Endothelial cell of coronary artery (primary cell): ENCODE data around the gene TM9SF1. TPM values are rescaled to one million over a fixed set of nuclear protein-coding genes. Genes with fewer than 3 reads are reported as not detected.

Source experiments
- total RNA-seq: library from RNA; depleted of rRNA; stranded (reverse); fragments of >200 nt; gene quantifications from 2 replicates; pipeline ENCODE4 v1.2.3, GENCODE V29; 2014

The TM9SF1 gene, protein sequence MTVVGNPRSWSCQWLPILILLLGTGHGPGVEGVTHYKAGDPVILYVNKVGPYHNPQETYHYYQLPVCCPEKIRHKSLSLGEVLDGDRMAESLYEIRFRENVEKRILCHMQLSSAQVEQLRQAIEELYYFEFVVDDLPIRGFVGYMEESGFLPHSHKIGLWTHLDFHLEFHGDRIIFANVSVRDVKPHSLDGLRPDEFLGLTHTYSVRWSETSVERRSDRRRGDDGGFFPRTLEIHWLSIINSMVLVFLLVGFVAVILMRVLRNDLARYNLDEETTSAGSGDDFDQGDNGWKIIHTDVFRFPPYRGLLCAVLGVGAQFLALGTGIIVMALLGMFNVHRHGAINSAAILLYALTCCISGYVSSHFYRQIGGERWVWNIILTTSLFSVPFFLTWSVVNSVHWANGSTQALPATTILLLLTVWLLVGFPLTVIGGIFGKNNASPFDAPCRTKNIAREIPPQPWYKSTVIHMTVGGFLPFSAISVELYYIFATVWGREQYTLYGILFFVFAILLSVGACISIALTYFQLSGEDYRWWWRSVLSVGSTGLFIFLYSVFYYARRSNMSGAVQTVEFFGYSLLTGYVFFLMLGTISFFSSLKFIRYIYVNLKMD
- total RNA-seq: 38.6 and 53.6 TPM in 2 replicates

DNA sequence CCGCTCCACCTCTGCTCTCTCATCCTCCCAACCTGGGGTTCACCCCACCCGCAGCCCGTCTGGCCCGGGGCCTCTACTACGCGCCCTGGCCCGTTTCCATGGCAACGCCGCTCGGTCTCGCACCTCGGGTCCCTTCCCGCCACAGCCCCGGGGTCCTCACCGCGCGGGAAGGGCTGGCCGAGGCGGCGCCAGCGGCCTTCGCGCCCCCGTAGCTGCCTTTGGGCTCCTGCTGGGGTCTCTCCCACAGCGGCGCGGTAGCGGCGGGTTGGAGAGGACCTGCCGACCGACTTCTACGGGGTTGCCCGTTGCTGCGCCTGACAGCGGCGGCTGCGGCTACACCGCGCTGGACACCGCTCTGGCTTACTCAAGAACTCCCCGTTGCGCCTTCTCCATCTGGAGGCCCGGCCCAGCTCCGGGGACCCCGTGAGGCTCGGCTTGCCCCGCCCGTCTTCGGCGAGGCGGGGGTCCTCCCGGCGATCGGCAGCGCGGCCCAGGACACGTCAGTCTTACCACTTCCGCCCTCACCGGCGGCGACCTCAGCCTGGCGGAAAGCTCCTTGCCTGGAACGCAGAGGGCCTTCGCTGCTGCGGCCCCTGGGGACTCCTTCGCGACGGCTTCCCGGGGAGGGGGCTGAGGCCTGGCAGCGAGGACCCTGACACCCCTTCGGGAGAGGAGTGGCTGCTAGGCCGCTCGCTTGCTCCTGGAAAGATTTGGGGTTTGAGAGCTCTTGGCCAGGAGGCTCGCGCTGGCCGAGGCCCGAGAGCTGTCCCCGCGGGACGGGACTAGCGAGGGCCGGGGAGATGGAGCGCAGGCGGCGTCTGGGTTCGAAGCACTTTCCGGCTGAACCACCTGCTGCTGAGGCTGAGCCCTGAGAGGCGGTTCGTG is at the start of gene TM9SF1:
Gene TM9SF1 (minus strand): TSS at position 256 of the 885 bp plus-strand sequence. CDS start 422 bp downstream, outside the sequence.

DNA sequence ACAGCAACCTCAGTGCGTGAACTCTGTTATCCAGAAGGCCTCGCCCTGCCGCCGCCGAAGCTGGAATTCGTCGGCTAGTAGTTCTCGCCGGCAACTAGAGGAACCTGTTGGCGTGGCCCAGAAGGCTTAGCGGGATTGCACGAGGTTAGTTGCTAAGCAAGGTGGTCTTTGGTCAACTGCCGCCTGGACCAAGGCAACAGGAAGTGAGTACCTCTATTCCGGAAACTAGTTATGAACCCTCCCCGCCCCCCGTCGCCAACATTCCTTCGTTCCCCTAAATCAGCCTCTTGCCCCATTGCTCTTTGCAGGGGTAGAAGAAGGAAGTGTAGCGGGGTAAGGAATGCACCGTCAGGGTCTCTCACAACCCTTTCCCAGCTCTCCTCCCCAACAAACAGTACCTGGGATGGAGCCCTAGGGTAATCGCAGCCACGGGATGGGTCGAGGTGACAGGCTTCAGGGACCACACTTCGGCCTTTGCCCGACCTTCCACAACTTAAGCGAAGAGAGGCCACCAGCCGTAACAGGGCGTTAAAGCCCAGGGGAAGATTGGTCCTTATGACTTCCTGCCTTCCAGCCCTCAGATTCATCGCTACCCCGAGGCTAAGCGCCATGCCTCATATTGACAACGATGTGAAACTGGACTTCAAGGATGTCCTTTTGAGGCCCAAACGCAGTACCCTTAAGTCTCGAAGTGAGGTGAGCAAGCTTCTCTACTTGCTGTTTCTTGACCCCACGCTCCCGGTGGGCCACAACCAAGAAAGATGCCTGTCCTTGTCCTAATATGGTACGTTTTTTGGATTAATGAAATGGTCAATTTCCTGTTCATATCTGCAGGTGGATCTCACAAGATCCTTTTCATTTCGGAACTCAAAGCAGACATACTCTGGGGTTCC is 37.6 kb upstream of the TM9SF1 start, which contains the start of gene GMPR2:
Gene GMPR2 (plus strand): TSS at position 285 of the 893 bp plus-strand sequence. CDS start 325 bp downstream, at position 610.

DNA sequence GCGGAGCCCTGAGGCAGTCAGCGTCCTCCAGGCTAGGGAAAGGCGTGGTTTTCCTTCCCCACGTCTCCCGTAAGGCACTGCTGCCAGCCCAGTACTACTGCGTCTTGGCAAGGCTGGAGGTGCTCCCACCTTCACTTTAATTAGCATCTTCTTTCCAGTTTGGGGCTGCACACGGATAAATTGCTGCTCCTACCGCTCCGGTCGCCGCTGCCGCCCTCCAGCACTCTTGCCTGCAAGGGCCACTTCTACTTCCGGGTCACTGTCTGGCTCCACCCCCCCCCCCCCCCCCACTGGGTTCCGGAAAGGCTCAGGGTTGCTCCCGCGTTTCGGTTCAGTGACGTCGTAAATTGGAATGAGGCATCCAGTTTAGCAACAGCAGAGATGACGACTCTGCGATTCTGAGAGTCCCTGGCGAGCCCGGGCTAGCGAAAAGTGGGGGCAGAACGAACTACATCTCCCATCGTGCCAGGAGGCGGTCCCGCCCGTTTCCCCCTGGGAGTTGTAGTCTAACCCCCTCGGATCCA is 36.9 kb upstream of the TM9SF1 start, which contains the start of gene NEDD8:
Gene NEDD8 (minus strand): TSS at position 247 of the 524 bp plus-strand sequence. CDS start 100 bp downstream, at position 147.

DNA sequence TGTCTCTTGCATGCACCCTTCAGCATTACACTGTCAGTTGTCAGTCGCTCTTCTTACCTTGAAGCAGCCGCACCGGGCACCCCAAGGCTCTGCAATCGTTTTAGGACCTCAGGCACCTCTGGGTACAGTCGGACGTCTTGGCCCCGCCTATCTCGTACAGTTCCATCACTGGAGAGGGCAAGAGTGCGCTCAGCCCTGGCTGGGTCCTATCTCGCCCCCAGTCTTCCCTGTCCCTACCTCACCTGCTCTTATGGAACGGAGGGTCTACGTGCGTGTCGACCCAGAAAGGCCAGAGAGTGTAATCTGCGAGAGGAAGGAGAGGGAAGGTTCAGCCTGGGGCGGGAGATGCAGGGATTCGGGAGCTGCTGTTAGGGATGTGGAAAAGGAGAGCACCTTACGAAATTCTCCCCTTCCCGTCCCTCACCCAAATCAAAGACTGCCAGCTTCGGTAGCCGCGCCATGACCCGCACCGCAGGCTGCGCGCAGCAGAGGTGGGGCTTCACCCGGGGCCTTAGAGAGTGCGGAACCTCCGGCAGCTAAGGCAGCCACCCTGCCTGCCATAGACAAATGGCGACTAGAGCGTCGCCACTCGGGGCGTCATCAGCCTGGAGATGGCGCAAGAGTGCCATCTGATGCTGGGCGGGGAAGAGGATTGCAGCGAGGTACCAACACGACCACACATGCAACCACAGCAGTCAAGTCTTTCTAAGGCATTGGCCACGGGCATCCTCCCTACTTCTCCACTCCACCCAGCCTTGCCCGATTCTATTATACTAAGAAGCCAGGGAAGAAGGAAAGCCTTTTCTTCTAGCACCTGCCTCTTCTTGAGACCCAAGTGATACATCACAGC is 20.5 kb upstream of the TM9SF1 start, which contains the start of gene MDP1:
Gene MDP1 (minus strand): TSS at position 572 of the 850 bp plus-strand sequence. CDS start 111 bp downstream, at position 461.

DNA sequence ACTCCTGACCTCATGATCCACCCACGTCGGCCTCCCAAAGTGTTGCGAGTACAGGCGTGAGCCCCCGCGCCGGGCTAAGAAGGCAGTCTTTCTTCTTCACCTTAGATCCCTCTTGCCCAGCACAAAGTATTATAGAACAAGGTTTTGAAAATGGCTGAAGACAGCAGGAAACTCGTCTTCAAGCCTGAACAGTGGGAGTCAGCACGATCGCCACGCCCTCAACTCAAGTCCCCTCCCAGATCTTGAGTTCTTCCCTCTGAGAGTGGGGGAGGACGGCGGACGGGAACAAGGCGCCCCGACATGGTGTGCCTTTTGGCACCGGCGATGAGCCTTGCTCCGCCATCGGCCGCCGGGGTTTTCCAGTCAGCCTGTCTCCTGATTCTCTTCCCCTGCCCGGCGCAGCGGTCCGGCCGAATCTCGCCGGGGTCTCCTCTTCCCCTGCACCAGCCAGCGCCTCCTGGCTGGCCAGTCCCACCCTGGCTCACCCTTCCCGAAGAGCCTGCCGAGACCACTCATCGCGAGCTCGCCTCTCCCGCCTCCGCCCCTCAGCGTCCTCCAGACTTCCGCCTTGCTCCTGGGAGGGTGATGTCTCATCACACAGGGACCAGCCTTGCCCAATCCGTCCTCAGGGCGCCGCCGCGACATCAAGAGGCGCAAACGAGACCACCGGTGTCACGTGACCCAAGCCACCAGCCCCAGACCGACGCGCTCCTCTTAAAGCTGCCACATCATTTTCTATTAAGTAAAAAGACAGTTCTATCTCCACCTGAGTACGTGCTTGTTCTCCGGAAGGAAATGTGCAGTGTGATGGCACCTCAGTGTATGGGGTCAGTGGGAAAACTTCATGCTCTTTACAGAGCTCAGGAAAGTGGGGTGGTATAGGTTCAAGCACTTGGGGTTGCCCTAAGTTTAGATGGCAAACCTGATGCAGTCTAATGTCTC is 18.0 kb upstream of the TM9SF1 start, which contains the start of gene CHMP4A:
Gene CHMP4A (minus strand): TSS at position 565 of the 942 bp plus-strand sequence. CDS start 49 bp downstream, at position 516.

DNA sequence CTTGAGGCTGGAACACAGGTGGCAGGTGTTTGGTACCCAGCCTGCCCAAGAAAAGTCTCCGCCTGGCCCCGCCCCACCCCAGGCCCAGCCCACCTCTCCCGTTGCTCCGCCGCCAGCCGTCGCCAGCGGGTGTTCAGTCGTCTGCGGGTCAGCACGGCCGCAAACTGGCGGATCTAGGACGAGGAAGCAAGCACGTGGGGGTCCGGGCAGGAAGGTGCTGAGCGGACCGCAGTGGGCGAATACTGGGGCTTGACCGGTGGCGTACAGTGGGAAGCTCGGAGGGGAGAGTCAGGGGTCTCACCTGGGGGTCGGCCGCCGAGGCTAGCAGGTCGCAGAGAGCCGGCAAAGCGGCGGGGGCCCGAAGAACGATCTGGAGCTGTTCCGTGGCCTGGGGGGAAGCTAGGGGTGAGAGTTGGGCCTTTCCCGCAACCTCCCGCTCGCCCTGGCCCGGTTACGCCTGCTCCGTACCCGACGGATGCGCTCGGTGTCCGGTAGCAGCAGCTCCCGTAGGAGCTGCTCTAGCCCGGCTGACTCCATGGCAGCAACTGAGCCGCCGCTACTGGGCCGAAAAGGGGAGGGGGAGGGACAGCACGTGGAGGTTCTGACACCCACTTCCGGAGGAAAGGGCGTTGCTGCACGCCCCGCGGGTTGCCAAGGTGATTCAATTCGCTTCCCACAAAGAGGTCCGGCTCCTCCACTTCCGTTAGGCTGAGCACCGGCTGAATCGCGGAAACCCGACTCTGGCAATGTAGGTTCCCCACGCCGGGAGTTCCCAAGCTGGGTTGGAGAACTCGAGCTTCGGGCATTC is 6.8 kb downstream of the TM9SF1 start, which contains the start of gene IPO4:
Gene IPO4 (minus strand): TSS at position 566 of the 808 bp plus-strand sequence. CDS start 29 bp downstream, at position 537.

DNA sequence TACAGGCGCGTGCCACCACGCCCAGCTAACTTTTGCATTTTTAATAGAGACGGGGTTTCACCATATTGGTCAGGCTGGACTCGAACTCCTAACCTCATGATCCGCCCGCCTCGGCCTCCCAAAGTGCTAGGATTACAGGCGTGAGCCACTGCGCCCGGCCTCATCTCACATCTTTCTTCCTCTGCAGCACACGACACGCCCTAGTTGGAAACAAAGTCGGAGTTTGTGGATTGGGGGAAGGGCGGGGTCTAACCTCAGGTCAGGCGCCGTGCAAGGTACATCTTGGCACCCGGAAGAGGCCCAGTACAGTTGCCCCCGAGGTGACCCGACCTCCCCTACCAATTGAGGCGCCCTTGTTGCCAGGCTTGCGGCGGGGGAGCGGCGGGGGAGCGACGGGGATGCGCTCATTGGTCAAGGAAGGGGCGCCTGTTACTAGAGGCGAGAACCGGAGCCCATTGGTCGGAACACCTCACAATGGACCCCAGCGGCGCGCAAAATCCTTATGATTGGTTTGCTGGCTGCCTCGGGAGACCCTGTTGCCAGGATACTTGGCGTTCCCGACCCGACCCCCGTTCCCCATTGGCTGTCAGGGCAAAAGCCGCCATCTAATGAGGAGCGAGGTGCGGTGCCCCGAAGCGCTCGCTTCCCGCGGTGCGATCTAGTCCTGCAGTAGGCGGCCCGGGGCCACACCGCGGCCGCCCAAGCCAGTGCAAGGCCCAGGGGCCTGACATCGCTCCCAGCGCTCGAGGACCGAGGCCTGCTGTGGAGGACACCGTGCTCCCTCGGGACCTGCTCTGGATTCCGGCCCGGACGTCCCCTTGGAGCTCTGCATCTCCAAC is 23.6 kb downstream of the TM9SF1 start, which contains the start of gene REC8:
Gene REC8 (plus strand): TSS at position 659 of the 839 bp plus-strand sequence. CDS start 473 bp downstream, outside the sequence.

DNA sequence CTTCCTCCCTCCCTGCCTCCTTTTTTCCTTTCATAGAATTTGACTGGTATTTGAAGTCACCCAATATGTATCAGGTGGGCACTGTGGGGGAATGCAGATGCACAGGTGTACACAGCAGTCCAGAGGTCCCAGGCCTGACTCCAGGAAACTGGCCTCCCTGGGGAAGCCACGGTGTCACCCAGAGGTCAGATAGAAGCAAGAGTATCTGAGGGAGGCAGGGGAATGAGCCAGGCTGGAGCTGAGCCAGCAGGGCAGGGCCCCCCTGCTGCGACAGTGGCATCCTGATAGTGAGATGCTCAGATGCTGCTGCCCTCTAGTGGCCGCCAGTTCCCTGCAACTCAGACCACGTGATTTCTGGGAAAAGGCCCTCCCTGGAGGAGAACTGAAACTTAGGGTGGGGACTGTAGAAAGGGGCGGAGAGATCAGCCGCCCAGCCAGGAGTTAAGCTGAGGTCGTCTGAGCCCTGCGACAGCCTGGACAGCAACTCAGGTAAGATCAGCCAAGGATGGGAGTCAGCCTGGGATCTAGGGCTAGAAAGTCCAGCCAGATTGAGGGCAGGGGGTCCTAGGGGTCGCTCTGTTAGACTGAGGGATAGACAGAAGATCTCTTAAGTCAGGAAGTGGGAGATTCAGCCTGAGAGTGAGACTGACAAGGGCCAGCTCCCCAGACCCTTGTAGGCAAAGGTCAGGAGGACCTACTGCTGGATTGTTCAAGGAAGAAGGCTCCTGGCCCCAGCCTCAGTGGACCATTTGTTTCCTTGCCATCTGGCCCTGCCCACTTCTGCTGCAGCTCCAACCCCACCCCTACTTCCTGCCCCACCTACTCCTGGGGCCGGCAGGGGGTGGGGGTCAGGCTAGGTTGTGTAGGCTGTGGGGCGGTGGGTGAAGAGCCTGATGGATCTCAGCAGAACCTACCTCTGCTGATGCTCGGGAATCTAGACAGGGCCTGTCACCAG is 34.1 kb downstream of the TM9SF1 start, which contains the start of gene IRF9:
Gene IRF9 (plus strand): TSS at position 416 of the 955 bp plus-strand sequence. CDS start 880 bp downstream, outside the sequence.

DNA sequence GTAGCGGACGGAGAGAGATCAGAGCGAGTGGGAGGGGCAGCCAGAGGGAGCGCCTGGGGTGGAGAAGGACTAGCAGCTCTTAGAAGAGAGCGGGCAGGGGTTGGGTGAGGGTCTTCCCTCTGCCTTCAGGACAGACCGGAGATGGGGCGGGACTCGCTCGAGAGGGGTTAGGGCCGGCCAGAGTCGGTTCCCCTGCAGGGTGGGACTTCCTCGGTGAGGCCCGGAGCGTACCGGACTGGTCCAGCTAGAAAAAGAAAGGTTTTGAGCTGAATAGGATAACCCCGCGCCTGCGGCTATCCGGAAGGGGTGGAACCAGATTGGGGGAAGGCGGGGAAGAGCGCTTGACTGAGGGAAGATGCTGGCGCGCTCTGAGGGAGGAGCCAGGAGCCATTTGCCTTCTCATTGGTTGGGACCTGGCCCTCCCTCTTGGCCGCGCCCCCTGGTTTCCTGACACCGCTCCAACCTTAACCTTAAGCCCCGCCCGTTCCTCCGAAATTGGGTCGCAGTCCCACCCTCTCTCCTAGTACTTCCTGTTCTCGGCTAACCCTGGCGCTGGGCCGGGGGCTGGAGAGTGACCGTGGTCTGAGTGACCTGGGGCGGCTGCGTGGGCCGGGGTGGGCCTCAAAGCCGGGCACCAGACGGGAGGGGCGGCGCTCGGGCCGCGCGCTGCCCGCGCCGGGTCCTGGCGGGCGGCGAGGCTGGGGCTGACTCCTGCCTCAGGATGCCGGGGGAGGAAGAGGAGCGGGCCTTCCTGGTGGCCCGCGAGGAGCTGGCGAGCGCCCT is 48.1 kb downstream of the TM9SF1 start, which contains the start of gene RNF31:
Gene RNF31 (plus strand): TSS at position 521 of the 783 bp plus-strand sequence. CDS start 201 bp downstream, at position 722.

DNA sequence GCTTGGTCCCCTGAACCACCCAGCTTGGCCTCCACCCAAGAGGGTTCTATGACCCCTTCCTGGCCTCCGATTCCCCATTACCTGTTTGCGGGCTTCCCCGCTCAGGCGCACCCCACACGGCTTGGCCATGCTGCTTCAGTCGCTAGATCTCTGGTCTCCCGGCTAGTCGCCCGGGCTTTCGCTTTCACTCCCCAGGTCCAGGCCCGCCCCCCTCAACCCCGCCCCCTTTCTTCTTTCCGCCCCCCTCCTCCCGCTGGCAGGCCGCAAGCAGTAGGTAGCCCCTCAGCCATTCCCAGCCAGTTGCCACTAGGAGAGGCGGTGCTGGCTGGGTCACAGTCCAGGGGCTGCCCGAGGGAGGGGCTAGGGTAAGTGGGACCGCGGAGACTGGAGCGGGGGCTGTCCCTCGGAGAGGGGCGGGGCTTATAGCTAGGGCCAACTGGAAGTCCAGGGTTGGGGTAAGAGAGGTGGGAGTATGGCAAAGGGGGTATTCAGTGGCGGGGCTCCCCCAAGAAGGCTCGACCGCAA is 48.7 kb downstream of the TM9SF1 start, which contains the start of gene PSME2:
Gene PSME2 (minus strand): TSS at position 158 of the 525 bp plus-strand sequence. CDS start 29 bp downstream, at position 129.

DNA sequence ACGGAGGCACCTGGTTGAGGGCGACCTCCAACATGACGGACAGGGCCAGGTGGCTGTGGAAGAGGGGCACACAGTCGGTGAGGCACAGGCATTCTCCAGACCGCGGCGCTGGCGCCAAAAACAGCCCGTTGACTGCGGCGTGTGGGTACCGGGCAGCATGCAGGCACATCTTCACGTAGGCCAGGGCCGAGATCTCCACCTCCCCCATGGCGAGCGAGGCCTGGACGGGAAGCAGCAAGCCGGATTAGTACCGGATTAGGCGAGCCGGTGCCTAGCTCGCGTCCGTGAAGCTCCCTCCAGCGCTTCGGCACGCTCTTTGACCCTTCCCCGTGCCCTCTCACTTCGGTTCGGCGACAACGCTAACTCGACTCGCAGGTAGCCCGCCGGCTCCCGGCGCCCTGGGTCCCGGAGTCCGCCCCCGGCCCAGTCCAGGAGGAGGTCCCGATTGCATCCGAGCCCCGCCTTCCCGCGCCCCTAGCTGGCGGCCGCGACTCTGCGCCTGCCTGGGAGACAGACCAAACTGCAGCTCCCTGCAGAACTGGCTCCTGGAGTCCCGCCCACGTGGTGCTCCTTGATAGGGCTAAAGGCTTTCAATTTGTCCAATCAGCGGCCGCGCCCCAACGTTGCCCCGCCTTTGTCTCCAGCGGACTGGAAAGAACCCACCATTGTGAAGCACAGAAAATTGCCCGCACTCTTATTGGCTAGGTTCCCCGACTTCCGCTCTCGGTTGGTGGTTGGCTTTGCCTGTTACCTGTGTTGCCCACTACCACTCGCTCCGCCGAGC is 54.0 kb downstream of the TM9SF1 start, which contains the start of gene EMC9:
Gene EMC9 (minus strand): TSS at position 495 of the 784 bp plus-strand sequence. CDS start 287 bp downstream, at position 208.

